ENCODE results near the gene CPOX.
"Not testable (repeated sequence)": the region's sequence is repeated elsewhere in the genome, so short reads cannot be mapped to it uniquely, and the experiment has no call there.

Gene CPOX

DNA sequence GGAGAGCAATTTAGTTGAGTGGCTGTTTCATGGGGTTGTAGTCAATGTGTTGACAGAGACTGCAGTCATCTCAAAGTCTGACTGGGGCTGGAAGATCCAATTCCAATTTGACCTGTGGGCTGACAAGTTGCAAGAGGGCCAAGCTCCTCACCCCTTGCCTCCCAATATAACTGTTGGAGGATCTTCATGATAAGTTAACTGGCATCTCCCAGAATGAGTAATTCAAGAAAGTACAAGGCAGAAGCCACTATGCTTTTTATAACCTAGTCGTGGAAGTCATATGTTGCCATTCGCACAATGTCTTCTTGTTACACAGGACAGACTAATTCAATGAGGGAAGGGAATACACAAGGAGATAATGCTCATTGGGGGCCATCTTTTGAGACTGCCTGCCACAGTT, 32.5 kb downstream of the CPOX start:
- no peak for DNase-seq

DNA sequence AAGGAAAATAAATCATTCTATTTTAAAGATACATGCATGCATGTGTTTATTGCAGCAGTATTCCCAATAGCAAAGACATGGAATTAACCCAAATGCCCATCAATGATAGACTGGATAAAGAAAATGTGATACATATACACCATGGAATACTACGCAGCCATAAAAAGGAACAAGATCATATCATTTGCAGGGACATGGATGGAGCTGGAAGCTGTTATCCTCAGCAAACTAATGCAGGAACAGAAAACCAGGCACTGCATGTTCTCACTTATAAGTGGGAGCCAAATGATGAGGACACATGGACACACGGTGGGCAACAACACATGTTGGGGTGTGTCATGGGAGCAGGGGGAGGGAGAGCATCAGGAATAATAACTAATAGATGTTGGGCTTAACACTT, 33.6 kb downstream of the CPOX start:
- not testable (repeated sequence) for DNase-seq

DNA sequence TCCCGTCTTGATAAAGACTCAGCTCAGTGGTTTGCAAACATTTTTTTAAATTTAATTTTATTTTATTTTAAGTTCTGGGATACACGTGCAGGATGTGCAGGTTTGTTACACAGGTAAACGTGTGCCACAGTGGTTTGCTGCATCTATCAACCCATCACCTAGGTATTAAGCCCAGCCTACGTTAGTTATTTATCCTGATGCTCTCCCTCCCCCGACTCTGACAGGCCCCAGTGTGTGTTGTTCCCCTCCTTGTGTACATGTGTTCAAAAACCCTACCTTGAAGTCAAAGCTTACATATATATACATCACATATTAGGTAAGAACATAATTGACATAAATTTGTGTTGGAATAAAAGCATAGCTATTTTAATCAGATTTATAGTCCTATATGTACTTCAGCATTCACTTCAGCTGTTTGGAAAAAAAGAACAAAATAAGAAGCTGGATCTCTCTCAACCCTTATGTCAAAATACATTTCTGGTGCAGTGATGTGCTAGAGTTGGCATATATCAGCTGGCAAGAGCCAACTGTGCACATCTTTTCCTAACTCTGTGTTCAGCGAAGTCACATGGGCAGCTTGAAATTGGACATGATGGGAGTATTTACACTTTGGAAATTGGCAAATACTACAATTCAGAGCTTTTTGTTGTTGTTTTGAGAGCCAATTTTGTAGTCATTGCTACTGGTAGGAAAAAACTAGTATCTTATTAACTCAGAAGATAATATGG, 35.1 kb downstream of the CPOX start:
- no peak for DNase-seq

DNA sequence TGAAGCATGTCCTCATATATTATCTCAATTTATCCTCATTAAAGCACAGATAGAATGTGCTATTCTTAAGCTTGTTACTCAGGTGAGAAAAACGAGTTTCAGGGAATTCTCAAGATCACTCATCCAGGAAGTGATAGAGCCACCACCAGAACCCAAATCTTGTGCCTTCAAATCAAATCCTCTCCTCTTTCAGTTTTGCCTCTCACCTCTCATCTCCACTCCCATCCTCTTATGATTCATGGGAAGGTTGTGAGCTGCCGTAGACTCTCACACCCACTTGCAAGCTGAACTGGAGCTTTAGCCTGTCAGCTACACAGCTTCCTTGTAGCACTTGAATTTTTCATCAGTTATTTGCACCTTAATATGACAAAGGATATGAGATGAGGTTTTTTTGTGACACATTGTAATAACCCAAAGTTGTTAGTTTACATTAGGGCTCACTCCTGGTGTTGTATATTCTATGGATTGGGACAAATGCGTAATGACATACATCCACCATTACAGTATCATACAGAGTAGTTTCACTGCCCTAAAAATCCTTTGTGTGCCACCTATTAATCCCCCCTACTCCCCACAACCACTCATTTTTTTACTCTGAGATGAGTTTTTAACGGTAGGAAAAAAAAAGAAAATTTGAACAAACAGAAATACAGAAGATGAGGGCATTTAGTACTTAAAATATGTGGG, 35.9 kb downstream of the CPOX start:
- peak; percentile 45 for DNase-seq

DNA sequence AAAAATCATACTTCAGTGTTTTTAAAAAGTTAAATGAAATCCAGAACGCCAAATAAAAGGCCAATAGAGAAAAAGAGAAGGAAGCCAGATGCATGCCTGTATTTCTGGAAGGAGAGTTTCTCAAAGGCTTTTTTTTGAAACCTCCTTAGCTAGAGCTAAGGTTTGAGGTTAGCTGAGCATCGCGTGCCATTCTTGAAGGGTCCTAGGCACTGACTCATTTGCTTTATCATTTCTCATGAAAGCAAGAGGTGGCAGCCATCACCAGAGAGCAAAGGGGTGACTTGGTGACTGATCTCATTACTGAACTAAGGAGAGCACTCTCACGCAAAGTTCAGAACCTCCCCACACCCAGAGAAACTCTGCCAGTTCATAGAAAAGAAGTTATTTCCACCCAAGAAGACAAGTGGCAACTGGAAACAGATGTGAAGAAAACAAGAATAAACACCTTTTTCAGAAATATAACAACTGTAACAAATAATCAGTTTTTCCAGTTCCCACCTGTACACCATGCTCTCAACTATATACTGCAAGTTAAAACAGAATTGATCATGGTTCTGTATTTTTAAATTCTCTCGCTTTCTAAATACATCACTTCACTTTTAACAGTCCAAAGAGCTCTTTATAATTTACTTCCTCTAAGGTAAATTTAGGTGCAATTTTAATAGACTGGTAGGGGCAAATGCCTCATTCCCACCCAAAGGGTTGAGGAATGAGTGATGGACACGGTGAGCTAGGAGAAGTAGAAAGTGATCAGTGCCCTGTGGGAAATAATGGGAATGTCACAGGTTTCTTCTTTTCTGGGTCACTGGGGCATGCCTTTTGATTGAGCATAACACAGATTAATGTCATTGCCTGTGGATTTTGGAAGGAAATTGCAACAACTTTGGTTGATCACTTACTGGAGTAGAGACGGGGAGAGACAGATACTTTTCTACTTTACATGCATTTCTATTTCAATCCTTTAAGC, 37.0 kb downstream of the CPOX start:
- peak; percentile 62 for DNase-seq

DNA sequence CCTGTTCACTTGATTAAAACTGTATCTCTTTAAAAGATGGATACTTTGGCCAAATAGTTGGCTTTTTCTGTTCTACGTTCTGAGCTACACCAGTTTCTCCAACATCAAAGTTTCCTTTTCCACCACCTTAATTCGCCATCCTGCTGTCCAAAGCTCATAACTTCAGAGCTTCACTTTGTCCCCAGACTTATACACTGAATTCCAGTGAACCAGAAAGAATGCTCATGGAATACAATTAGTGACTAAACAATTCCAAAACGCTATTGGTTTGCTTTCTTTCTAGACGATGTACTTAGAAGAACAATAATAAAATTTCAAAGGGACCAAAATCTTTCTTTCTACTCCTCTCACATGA, 38.4 kb downstream of the CPOX start:
- DNase-seq: no peak

DNA sequence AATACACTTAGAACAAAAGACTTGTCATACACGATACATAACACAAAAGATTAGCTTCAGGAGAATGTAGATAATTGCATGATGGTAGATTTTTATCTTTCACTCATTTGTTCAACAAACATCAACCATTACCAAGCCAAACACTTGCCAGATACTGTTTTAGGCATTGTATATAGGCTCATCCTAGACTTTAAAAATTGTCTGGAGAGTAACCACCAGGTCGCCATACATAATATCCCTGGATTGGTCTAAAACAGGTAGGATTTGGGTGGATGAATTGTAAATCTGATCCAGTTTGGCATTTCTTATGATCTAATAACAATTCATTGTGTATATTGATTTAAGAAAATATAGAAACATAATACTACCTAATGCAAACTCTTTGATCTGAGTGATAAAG, 38.8 kb downstream of the CPOX start:
- DNase-seq: no peak

DNA sequence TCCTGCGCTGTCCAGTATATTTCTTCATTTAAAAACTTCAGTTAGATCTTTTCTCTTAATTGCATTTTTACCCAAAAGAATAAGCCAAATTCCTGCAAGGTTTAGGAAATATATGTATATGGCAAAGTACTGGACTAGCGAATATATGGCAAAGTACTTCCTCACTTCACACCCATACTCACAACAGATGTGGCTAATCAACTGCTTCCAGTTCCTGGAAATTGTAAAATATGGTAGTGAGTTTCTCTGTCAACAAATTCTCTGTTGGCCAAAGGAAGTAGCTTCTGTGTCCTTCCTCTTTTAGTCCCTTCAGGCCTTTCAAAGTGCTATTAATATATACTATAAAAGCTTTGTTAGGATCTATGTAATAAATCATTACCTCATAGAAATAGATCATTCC, 39.7 kb downstream of the CPOX start:
- DNase-seq: no peak

DNA sequence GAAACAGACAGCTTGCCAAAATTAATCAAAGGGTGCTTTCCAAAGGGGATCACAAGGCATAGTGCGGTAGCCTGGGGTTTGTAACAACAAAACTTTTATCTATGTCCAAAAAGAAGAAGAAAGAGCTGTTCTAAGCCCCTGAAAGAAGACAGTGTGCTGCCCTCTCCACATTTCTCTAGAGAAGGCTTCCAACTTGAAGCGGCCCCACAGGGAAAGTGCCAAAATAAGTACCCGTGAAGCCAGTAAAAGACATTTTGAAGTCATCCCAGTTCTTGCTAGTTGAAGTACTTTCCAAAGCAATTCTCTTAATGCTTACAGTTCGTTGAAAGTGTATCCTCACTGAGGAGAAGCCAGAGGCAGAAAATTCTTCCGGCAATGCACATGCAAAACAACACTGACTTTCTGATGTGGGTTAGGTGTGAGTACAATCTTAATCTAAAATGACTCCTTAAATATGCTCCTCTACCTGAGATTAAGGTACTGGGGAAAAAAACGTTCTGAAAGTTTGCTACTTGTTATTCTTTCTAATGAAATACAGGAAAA, 40.3 kb downstream of the CPOX start:
- no peak for DNase-seq

DNA sequence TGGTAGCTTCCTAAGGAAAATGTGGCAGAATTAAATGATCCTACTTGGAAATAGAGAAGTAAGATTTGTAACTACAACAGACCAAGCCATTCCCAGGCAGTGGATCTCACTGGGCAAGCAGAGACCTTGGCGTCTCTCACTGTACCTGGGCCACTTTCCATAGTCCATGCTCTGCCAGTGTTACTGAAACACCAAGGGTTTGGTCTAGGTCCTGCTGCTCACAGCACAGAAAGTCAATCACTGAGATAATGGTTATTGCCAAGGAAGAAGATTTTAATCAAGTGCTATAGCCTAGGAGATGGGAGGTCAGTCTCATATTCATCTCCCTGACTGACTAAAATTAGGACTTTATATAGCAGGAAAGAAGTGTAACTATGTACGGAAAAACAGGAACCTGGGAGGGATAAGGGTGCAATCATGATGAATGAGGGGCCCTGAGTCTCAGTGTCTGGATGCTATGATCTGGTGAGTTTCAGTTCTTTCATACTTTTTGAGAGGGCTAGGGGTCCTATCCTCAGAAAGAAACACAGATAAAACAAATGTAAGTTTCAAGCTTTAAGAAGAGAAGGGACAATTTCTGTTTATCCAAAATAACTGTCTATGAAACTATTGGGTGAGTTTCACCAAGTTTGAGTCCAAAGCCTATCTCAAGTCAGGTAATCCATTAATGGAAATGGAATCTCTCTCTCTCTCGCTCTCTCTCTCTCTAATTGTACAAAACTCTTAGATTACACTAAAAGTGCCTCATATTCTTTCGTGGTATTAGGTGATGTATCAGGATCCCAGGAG, 41.0 kb downstream of the CPOX start:
- DNase-seq: no peak

DNA sequence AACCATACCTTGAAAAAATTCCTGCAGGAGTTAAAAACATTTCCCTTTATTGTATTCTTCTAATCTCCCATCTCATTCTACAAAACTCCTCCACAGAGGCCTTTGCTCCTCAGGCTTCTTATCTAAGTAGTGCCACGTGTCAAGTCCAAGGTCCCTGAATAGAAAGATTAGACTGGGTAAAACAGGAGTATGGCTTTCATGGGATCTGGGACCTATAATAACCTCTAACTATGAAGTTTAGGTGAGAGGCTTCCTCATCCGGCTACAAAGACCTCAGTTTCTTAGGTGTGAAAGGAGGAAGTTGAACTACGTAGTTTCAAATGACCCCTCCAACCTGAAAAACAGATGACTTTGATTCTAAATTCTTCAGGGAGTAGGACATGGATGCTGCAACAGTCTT, 41.7 kb downstream of the CPOX start:
- DNase-seq: no peak

DNA sequence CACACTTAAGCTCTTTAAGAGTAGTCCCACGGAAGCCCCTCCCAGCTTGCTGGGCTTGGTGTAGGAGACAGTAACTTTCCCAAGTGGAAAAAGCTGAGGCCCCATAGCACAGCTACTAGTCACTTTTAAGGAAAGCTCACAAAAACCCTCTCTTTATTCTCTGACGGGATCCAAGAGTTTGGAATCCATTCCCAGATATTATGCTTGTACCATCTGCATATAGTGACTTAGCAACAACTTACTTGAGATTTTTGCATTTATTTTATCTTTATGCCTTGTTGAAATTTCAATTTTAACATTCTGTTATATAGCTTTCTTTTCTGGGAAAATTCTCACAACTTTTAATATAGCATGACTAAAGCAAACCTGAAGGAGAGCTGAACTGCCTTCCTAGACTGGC, 42.2 kb downstream of the CPOX start:
- no peak for DNase-seq

DNA sequence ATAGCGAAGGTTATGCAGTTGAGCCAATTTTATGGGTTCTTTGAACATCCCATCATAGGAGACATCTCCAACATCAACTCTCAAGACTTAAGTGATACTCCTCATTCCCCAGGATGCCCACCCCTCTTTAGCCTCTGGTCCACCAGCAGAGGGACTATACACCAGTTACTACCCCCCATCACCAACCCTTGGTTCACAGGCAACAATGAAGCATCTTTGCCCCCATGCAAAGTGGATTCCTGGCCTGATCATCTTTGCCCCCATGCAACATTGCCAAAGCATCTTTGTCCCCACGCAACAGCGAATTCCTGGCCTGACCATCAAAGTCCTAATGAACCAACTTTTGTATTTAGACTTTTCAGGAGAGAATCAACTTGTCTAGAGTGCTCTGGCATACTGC, 42.6 kb downstream of the CPOX start:
- DNase-seq: no peak

DNA sequence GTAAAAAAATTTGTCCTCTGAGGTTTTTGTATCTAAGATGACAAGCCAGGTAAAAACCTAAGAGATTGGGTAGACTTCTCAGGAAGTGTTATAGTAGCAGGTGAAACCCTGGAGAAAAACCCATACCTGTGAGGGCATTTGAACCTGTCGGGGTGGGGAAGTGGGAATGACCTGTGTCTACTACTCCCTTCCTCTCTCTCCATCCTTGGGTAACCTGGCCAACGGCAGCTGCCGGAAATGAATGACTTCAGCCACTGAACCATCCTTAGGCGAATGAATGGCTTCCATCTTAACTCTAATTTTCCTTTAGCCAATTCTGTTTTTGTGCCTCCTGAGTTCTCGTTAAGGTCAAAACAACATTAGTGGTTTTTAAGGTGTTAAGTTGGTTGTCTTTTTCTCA, 44.9 kb downstream of the CPOX start:
- DNase-seq: no peak

DNA sequence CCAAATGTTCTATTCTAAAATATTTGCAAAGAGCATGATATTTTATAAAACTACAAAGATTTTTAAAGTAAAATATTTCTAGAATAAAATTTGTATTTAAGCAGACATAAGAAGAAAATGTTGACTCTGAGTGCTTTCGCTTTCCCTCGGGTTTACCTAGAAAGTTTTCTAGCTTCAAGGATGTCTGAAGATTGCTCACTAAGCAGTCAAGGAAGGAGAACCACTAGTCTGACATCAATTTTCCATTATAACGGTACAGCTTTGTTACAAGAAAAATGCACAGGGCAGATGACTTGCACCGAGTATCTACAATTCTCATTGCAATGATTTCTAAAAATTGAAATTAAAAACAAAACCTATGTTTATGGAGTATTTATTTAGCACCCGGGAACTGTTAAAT, 47.5 kb downstream of the CPOX start:
- DNase-seq: no peak

DNA sequence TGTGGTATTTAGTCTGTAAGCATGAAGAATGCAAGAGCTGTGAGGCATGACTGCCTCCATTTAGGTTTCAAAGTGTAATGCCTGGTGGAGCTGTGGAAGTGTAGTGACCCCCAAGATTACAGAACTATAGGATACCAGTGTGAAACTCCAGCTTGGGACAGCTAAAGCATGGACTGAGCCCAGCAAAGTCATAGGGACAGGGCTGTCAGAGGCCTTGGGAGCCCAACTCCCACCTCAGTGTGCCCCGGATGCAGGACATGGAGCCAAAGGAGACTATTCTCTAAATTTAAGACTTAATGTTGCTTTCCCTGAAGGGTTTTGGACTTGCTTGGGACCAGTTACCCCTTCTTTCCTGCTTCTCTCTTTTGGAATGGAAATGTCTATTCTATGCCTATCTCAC, 50.8 kb downstream of the CPOX start:
- DNase-seq: no peak

DNA sequence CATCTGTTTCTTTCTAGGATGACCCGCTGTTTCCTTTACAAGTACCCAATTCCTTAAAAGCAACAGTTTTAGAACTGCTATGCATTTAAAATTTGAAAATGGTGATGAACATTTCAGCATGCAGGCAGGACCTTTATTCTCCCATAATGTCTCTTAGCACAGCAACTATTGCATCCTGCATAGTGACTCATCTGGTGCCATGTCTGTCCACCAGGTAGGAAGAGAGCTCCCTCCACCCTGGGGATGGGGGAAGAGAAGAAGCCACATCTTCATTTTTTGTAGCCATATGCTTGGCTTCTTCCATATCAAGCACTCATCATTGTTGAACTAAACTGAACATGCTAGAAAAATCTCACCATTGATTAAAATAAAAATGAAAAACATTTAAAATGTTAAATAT, 51.7 kb downstream of the CPOX start:
- no peak for DNase-seq

DNA sequence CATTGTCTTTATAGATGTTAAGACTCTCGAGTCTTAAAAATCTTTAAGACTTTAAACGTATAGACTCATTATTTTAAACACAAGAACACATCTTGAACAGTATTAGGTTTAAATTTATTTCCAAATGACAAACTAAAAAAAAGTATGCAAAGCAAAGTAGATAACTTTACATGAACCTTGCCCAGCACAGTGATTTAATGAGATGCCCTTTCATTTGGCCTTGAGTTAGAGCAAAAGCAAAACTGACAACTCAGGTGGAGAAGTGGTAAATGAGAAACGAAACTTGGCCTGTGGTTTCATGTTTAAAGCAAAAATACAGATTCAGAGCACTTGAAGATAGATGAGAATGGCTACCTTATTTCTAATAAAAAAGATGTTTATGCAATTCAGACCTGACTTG, 53.1 kb downstream of the CPOX start:
- DNase-seq: peak; percentile 50

DNA sequence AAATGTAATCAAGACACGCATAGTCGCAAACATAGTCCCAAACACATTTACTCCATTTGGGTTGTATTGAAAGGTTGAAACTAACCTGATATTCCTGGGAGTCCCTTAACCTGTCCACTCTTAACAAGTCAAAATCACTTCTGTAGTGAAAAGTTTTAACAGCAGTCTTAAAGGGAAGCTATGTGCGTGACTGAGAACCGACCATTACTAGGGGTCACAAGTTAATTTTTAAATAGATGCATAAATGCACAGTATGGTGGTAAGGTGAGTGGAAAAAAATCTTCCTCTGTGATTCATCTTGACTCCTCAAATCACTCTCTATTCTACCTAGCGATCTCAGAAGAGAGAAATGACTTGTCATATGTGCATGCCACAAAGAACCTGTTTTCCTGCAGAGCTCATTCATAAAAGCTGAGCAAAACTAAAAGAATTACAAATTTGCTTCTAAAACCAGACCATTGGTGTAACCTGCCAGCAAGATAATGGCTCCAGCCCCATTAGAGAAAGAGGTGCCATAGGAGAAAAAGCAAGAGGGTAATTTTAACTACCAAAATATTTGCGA, 56.9 kb downstream of the CPOX start:
- no peak for DNase-seq

DNA sequence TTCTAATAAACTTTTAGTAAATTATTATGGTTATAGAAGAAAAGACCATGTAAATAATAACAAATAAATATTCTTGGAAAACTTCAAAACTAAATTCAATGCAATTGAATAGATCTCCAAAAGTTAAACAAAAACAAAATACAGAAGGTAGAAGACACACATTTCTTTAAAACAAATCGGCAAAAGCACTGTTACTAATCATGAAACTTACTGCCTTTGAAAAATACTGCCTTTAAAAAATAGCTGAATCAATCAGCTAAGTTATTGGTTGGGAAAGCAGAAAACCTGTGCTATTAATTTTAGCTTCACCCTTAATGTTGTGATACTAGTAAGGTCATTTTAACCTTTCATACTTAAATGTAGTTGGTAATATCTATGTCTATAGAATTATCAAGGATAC, 58.7 kb downstream of the CPOX start:
- DNase-seq: no peak

DNA sequence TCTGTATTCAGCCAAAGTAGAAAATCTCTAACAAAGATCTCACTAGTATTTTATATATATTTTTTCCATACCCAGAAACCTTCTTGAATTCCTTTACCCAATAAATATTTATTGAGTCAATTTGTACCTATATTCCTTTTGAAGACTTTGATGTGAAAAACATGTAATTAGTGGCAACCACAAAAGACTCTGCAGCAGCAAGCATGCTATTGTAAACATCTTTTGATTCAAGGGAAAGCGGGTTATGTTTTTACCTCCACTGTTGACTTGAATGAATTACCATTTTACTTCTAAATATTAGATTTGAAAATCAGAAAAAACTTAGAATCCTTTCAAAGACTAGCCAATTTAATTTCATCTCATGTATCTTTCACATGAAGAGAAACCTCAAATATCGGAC, 59.2 kb downstream of the CPOX start:
- no peak for DNase-seq

Data from CD4-positive, alpha-beta T cell treated with Interleukin-10 for 1 hour (primary cell).